Activated naive CD8-positive, alpha-beta T cell treated with anti-CD3 and anti-CD28 coated beads for 36 hours (primary cell): Measurements from ENCODE around the gene RNU5B-1. TPM values are rescaled to one million over a fixed set of nuclear protein-coding genes. Genes with fewer than 3 reads are reported as not detected.
"Not testable (repeated sequence)": the region's sequence is repeated elsewhere in the genome, so short reads cannot be mapped to it uniquely, and the experiment has no call there.

Source experiments
- DNase-seq: peaks from one replicate; pipeline ENCODE4 v3.0.0; 2021
- H3K27ac Mint-ChIP-seq: one replicate; pipeline ENCODE4 v1.8.0; 2022; ENCODE audit warnings: mild to moderate bottlenecking, moderate library complexity, mixed read lengths
- H3K27me3 Mint-ChIP-seq: one replicate; pipeline ENCODE4 v1.8.0; 2022; ENCODE audit warnings: mild to moderate bottlenecking, mixed read lengths
- H3K36me3 Mint-ChIP-seq: one replicate; pipeline ENCODE4 v1.8.0; 2021; ENCODE audit warnings: mild to moderate bottlenecking, mixed read lengths
- H3K4me1 Mint-ChIP-seq: one replicate; pipeline ENCODE4 v1.8.0; 2021; ENCODE audit warnings: mixed read lengths
- H3K4me3 Mint-ChIP-seq: one replicate; pipeline ENCODE4 v1.8.0; 2022; ENCODE audit warnings: mild to moderate bottlenecking, moderate library complexity, mixed read lengths
- H3K9me3 Mint-ChIP-seq: one replicate; pipeline ENCODE4 v1.8.0; 2022; ENCODE audit warnings: mixed read lengths
- total RNA-seq, 2 experiments: library from RNA; stranded (reverse); gene quantifications; one replicate each; pipeline ENCODE4 v1.2.3, GENCODE V29; 2021

The RNU5B-1 gene
- total RNA-seq, 2 experiments from 2014 or later, result 11.6 TPM; not detected in 1

DNA sequence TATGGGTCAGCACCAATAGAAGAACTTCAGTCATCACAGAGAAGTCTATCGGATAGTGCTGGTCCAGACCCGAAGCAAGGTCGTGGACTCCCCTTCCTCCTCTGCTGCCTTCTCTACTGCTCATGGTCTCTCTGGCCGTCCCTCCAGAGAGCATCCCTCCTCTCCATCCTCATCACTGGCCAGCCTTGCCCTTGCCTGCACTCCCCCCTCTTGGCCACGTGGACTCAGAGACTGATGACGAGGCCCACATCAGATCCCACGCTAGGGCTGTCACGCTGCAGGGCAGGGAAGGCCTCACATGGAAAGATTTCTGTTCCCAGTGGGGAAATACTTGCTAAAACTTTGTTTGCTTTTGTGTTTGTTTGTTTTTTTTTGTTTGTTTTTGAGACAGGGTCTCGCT lies 38.0 kb downstream of the RNU5B-1 start:
- Mint-ChIP-seq H3K27ac (no peak overlapping the region), H3K27me3 (peaks cover 13% of the 10 kb centered on the region), H3K4me3 (no peak overlapping the region), H3K4me1 (no peaks in the 10 kb centered on the region), H3K9me3 (no peaks in the 10 kb centered on the region), H3K36me3 (no peaks in the 10 kb centered on the region)
- no peak for DNase-seq

GRCh38 chr15:65343374-65343981 lies 39.0 kb downstream of the RNU5B-1 start:
- Mint-ChIP-seq H3K27ac (no peak overlapping the region), H3K4me1 (no peaks in the 10 kb centered on the region), H3K27me3 (peaks cover 21% of the 10 kb centered on the region)

GRCh38 chr15:65344214-65344913 lies 39.9 kb downstream of the RNU5B-1 start:
- Mint-ChIP-seq H3K27me3 (peaks cover 27% of the 10 kb centered on the region), H3K4me3 (no peak overlapping the region), H3K9me3 (no peaks in the 10 kb centered on the region), H3K27ac (no peak overlapping the region), H3K4me1 (no peaks in the 10 kb centered on the region), H3K36me3 (no peaks in the 10 kb centered on the region)
- no peak for DNase-seq

More at GRCh38 chr15:65343374-65343981, 39.0 kb downstream of the RNU5B-1 start:
- Mint-ChIP-seq H3K36me3 (no peaks in the 10 kb centered on the region), H3K4me3 (no peak overlapping the region), H3K9me3 (no peaks in the 10 kb centered on the region)
- DNase-seq, result no peak

- no peaks in the 10 kb centered on the region for H3K36me3 Mint-ChIP-seq
- no peak for DNase-seq
- peaks cover 29% of the 10 kb centered on the region for H3K27me3 Mint-ChIP-seq
Observed at GRCh38 chr15:65344914-65345275, 40.4 kb downstream of the RNU5B-1 start.

DNA sequence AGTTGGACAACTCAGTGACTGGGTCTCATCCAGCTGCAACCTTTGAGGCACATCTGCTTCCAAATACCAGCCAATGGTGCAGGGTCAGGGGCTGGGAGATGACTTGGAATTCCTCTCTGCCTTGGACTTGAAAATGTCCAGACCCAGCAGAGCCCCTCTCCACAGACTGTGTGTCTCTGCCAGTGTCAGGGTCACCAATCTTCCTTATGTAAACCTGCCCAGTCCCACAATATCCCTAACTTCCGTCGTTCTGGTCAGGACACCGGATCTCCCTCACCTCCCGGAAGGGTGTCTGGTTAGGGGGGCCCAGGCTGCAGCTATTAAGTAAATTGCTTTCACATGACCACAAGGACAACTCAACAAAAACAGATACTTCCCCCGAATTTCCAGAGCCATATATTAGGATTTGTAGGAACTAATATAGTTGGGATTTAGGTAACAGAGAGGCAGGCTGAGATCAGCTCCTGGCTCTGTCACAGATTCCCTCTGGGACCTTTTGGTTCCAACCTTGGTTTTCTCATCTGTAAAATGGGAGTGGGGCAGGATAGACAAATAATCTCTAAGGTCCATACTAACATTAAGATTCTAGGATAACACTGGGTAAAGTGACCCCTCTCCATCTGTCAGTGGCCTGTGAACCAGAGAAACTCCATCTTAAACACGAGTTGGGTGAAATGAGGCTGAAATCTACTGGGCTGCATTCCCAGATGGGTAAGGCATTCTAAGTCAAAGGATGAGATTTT lies 42.5 kb downstream of the RNU5B-1 start:
- H3K4me1 Mint-ChIP-seq, result no peaks in the 10 kb centered on the region
- no peaks in the 10 kb centered on the region for H3K9me3 Mint-ChIP-seq
- peaks cover 28% of the 10 kb centered on the region for H3K27me3 Mint-ChIP-seq
- no peaks in the 10 kb centered on the region for H3K36me3 Mint-ChIP-seq
- H3K4me3 Mint-ChIP-seq, result no peak overlapping the region
- no peak overlapping the region for H3K27ac Mint-ChIP-seq
- DNase-seq, result no peak

More at GRCh38 chr15:65344914-65345275, 40.4 kb downstream of the RNU5B-1 start:
- H3K9me3 Mint-ChIP-seq, result no peaks in the 10 kb centered on the region
- H3K4me3 Mint-ChIP-seq, result no peak overlapping the region
- H3K27ac Mint-ChIP-seq, result no peak overlapping the region
- no peaks in the 10 kb centered on the region for H3K4me1 Mint-ChIP-seq

- peaks cover 32% of the 10 kb centered on the region for H3K27me3 Mint-ChIP-seq
- not testable (repeated sequence) for H3K36me3 Mint-ChIP-seq, H3K27ac Mint-ChIP-seq, DNase-seq, H3K4me3 Mint-ChIP-seq, H3K9me3 Mint-ChIP-seq, H3K4me1 Mint-ChIP-seq
Observed at GRCh38 chr15:65347756-65348155, 43.3 kb downstream of the RNU5B-1 start.

DNA sequence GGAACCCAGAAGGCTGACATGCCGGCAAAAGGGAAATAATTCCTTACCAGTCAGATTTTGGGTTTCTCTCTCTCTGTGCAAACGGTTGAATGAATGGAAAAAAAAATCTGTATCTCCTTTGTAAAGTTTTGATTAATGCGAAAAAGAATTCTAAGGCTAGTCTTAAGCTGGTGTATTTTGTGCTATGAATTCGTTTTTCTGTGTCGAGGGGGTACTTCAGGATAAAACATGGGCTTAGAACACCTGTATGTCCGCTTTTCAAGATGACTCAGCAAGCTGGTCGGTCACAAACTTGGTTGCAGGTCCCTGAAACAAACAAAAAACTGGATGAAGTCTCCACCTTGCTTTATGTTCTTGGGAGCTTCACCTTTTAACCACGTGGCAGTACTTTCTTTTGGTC lies 44.9 kb downstream of the RNU5B-1 start:
- no peak for DNase-seq
- peaks cover 48% of the 10 kb centered on the region for H3K27me3 Mint-ChIP-seq
- H3K27ac Mint-ChIP-seq, result no peak overlapping the region
- no peak overlapping the region for H3K4me3 Mint-ChIP-seq
- peaks cover 9% of the 10 kb centered on the region for H3K9me3 Mint-ChIP-seq
- no peaks in the 10 kb centered on the region for H3K4me1 Mint-ChIP-seq
- no peaks in the 10 kb centered on the region for H3K36me3 Mint-ChIP-seq

DNA sequence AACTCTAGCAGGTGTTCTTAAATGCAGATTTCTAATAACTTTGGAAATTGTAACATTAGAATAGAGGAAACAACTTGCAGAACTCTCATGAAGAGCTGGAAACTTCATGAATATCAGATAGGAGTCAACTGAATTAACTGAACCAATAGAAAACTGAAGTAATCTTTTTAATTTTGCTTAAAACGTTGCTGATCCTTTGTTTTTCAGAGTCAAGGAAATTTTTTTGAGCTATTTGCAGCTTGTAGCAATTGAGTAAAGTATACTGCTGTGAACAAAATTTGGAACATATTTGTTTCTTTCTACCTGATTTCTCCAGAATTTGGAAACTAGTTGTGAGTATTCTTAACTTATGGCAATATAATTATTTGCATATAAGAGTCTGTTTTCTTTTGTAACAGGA lies 47.5 kb downstream of the RNU5B-1 start:
- H3K36me3 Mint-ChIP-seq, H3K4me3 Mint-ChIP-seq: not testable (repeated sequence)
- H3K9me3 Mint-ChIP-seq, result peaks cover 11% of the 10 kb centered on the region

More for the DNA sequence above, 47.5 kb downstream of the RNU5B-1 start:
- DNase-seq, H3K4me1 Mint-ChIP-seq, H3K27ac Mint-ChIP-seq: not testable (repeated sequence)
- H3K27me3 Mint-ChIP-seq, result peaks cover 62% of the 10 kb centered on the region

Other genes starting within 250 kb of the RNU5B-1 start
- gene RASL12, start 236.7 kb upstream of the RNU5B-1 start, total RNA-seq, result not detected
- gene KBTBD13, start 227.9 kb upstream of the RNU5B-1 start, total RNA-seq, result not detected
- gene UBAP1L, start 189.5 kb upstream of the RNU5B-1 start, total RNA-seq, result 1 to 10 TPM; 2.2 to 2.7 TPM
- gene PDCD7, start 170.9 kb upstream of the RNU5B-1 start, total RNA-seq, result 10 to 100 TPM; 33.1 to 34.3 TPM
- 10 to 100 TPM; 70.6 to 74.9 TPM for gene CLPX, start 119.3 kb upstream of the RNU5B-1 start, total RNA-seq
- gene CILP, start 93.2 kb upstream of the RNU5B-1 start, total RNA-seq, result not detected
- 10 to 100 TPM; 15.5 to 16.4 TPM for gene PARP16, start 17.8 kb upstream of the RNU5B-1 start, total RNA-seq
- not detected for gene RNU5A-1, start 8.6 kb upstream of the RNU5B-1 start, total RNA-seq
- gene IGDCC3, start 73.3 kb downstream of the RNU5B-1 start, total RNA-seq, result not detected
- gene IGDCC4, start 118.3 kb downstream of the RNU5B-1 start, total RNA-seq, result under 1 TPM; 0.42 to 0.45 TPM
- gene DPP8, start 213.0 kb downstream of the RNU5B-1 start, total RNA-seq, result 10 to 100 TPM; 27.1 to 30.8 TPM
- 10 to 100 TPM; 43.7 to 46.5 TPM for gene HACD3, start 225.8 kb downstream of the RNU5B-1 start, total RNA-seq